ENCODE data around the gene PRRC1. TPM values are rescaled to one million over a fixed set of nuclear protein-coding genes. Genes with fewer than 3 reads are reported as not detected.

PRRC1 gene
- polyA plus RNA-seq, 1 donor, result 49.5 TPM

Other genes with a start within 250 kb of the PRRC1 start
- 43.0 TPM for gene MEGF10, start 226.8 kb upstream of the PRRC1 start, polyA plus RNA-seq (ENCODE audit: insufficient read length)
- gene CTXN3, start 131.4 kb downstream of the PRRC1 start, polyA plus RNA-seq (ENCODE audit: insufficient read length), result 1.0 TPM
- 0.48 TPM for gene CCDC192, start 185.8 kb downstream of the PRRC1 start, polyA plus RNA-seq (ENCODE audit: insufficient read length)

All from forelimb muscle (tissue), 1 donor.